AG04449 (cell line): ENCODE measurements around the gene SP2.

Experiments used
- CTCF ChIA-PET: fragments of 350-600 bp; formaldehyde crosslinking; extraction: SDS; loops from one replicate; lab custom pipeline; 2021; ENCODE audit warnings: antibody characterized with exemption; lab: Yijun Ruan, JAX
- POLR2A ChIA-PET: fragments of 400-600, 350-600 bp; formaldehyde crosslinking; extraction: SDS; loops from one replicate; lab custom pipeline; 2020; ENCODE audit warnings: antibody characterized with exemption, inconsistent platforms; lab: Yijun Ruan, JAX
- DNase-seq: peaks from one replicate; pipeline ENCODE4 v3.0.0-alpha.2; 2010; ENCODE audit warnings: low read depth, low spot score
- H3K4me3 ChIP-seq: 2 replicates; pipeline ENCODE4 v1.5.1; 2011; ENCODE audit warnings: low read depth, mild to moderate bottlenecking, control low read depth, low read length
- TF ChIP-seq, protein P1 (sequence below): IDR thresholded peaks from one replicate; pipeline ENCODE4 v1.5.1; 2011; ENCODE audit warnings: mild to moderate bottlenecking, moderate library complexity, low read length, control low read depth, inconsistent platforms; ENCODE audit not compliant: insufficient read depth; ENCODE audit errors: missing control alignments

SP2 gene

DNA sequence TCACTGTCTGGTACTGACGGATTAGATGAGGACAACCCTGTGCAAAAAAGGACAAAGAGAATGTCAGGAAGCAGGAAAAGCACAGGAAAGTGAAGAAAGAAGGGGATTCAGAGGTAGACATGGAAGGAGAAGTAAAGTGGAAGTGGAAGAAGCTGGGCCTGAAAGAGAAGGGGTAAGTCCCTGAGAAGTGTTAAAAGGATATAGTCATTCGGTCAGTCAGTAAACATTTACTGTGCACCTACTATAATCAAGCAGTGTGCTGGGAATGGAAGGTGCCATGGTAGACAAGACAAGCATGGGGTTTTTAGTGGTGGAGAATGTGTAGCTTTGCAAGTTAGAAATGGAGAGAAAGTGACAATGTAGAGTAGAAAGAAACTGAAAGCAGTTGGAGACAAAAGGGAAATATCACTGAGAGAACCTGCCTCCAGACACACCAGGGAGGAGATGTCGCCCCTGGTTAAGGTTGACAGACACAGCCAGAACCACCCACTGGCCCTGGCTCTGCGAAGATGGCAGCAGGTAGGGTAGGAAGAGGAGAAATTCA is 4.4 kb upstream of the SP2 start:
- H3K4me3 ChIP-seq: no peak overlapping the region

DNA sequence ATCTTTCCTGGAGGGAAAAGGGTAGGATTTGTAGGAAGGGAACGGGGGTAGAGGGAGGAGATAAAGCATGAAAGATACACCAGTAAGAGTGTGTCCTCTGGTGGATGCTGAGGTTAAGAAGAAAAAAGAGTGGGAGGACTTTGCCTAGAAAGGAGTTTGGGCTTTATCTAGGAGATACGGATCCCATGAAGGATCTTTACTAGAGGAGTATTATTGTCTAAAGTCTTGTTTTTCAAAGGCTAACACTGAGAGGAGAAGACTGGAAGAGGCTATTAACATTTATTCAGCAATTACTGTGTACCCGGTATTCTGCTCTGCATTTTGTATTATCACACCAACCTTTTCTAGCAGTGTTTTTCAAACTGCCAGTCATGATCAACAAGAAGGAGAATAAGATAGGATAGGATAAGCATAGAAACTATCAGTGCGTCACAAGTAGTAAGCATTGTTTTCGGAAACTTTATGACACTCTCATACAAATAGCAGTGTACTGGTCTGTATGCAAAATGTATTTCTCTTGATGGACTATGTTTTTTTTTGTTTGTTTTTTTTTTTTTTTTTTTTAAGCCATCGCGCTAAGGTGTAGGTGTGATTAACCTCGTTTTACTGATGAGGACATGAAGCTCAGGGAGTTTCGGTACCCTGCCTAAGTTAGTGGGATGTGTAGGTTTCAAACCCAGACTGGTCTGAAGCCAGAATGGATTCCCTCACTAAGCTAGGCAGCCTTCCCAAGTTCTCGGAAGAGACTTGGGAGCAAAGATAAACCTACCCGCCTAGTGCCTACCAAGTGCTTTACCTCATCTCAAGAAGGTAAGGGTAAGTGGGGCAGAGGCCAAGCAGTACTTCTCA is 1.3 kb upstream of the SP2 start:
- DNase-seq: no peak
- CTCF ChIA-PET: interaction anchor here (0.9 to 18.8 kb wide), 11 partner anchors 10 to 231 kb away, joined by 3 to 1547 read pairs (median 6); partner anchors contain the start of genes CDK5RAP3, PNPO, SCRN2 and SP6
- TF ChIP-seq, protein P1, sequence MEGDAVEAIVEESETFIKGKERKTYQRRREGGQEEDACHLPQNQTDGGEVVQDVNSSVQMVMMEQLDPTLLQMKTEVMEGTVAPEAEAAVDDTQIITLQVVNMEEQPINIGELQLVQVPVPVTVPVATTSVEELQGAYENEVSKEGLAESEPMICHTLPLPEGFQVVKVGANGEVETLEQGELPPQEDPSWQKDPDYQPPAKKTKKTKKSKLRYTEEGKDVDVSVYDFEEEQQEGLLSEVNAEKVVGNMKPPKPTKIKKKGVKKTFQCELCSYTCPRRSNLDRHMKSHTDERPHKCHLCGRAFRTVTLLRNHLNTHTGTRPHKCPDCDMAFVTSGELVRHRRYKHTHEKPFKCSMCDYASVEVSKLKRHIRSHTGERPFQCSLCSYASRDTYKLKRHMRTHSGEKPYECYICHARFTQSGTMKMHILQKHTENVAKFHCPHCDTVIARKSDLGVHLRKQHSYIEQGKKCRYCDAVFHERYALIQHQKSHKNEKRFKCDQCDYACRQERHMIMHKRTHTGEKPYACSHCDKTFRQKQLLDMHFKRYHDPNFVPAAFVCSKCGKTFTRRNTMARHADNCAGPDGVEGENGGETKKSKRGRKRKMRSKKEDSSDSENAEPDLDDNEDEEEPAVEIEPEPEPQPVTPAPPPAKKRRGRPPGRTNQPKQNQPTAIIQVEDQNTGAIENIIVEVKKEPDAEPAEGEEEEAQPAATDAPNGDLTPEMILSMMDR: no peak
- H3K4me3 ChIP-seq: peak overlapping the region; percentile 93
- POLR2A ChIA-PET: interaction anchor here (0.9 to 1.6 kb wide), 5 partner anchors 11 to 57 kb away, joined by 3 to 6 read pairs (median 4); partner anchors contain the start of genes PNPO and SCRN2

More for the DNA sequence above, 4.4 kb upstream of the SP2 start:
- no peak for DNase-seq
- CTCF ChIA-PET: interaction anchor here (0.8 to 18.8 kb wide), 13 partner anchors 11 to 127 kb away, joined by 3 to 1547 read pairs (median 4); partner anchors contain the start of genes LRRC46, MRPL10, PNPO and SCRN2
- POLR2A ChIA-PET: interaction anchor here (0.7 kb wide), 1 partner anchor 43 kb away, joined by 3 read pairs; no protein-coding TSS in a partner anchor
- TF ChIP-seq, protein P1: no peak

DNA sequence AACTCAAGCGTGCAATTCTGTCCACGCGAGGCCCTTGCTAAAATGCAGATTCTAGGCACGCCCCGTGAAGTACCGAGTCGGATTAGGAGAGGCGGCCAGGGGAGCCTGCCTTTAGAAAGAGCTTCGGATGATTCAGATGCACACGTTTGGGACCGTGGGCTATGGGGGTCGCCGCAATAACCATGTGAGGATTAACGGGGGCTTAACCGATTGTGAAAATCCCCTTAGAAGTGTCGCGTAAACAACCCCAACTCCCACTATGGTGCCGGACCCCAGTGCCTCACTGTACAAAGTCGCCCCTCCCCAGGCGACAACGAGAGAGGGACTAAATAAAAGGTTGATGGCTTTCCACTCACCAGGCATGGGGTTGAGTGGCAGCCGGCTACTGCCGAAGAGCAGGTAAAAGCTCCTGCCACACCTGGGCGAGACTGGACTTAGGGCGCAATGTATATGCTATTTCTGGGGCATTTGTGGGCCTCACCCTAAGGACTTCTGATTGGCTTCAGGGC is 635 bp upstream of the SP2 start:
- peak overlapping the region; percentile 93 for H3K4me3 ChIP-seq
- ChIA-PET CTCF (interaction anchor here (0.9 to 18.8 kb wide), 8 partner anchors 11 to 54 kb away, joined by 3 to 1547 read pairs (median 6); partner anchors contain the start of genes PNPO, SCRN2 and SP6), POLR2A (interaction anchor here (0.6 to 1.6 kb wide), 13 partner anchors 9 to 105 kb away, joined by 3 to 6 read pairs (median 4); partner anchors contain the start of genes CDK5RAP3, LRRC46, MRPL10 and PNPO)
- no peak for DNase-seq
- TF ChIP-seq, protein P1: no peak

DNA sequence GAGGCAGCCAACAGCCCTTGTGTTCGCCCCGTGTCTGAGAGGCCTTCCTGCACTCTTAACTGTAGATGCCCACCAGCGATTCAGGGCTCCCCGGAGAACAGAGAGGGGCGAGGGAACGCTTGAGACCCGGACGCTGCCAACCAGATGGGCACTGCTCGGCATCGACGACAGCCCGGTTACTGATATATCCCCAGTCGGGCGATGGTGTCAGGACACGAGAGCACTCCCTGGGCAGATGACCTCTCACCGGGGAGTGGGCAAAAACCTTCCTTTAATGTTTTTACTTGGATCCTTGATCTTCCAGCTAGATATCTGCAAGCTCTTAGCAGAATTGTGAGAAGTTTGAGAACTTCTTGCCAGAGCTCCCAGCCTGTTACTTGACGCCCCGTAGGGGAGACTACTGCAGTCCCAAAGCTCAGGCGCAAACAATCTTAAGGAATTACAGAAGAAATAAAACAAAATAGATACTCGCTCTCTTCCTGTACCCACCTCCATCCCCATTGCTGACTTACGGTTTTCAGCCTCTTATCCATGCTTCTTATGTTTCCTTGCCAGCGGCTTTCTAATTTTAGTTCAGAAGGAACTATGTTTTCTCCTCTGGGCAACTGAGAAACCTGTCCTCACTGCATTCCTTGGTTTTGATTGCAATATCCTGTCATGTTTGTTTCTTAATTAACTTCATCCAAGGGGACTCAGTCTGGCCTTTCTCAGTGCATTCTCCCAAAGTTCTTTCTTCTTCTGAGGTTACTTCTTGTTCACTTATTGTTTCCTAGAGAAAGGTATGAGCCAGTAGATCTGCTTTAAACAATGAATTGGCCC is 845 bp downstream of the SP2 start:
- H3K4me3 ChIP-seq: peak overlapping the region; percentile 96
- ChIA-PET CTCF (interaction anchor here (0.8 to 1.0 kb wide), 4 partner anchors 13 to 54 kb away, joined by 3 to 5 read pairs (median 3); partner anchors contain the start of gene PNPO), POLR2A (interaction anchor here (1.0 kb wide), 1 partner anchor 65 kb away, joined by 3 read pairs; the partner anchor contains the start of genes LRRC46 and MRPL10)
- TF ChIP-seq, protein P1: no peak
- no peak for DNase-seq

DNA sequence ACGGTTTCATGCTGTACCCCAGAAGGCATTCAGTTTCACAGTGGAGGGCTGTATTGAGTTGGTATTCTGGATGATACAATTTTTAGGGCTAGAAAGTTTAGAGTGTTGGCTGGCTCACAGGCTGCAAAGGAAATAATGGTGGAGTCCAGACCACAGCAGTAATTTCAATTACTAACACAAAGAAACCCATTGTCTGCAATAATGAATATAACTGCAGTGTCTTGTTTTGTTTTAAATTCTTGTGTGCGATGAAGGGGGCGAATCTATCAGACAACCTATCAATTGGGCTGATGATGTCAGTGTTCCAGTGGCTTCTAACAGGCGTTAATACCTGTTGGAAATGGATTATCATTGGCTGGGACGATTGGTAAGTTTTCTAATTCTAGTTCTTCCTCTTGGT is 1.5 kb downstream of the SP2 start:
- CTCF ChIA-PET: interaction anchor here (0.7 to 1.7 kb wide), 3 partner anchors 8 to 57 kb away, joined by 3 to 8 read pairs (median 3); partner anchors contain the start of gene SCRN2
- no peak for DNase-seq
- H3K4me3 ChIP-seq: no peak overlapping the region; the same call in 1 of the 2 replicates
- POLR2A ChIA-PET: no interaction called here
- TF ChIP-seq, protein P1: no peak
